HG02678 (cell line): Measurements from ENCODE around the gene MFSD8.
"Not testable (repeated sequence)": the region's sequence is repeated elsewhere in the genome, so short reads cannot be mapped to it uniquely, and the experiment has no call there.

Experiments used
- ATAC-seq: cut with Tn5 transposase; IDR thresholded peaks from one replicate; pipeline ENCODE4 v1.9.1; 2021; ENCODE audit warnings: mild to moderate bottlenecking, moderate library complexity; ENCODE audit not compliant: unreplicated experiment

Gene MFSD8

GRCh38 chr4:127936974-127937373, 28.0 kb downstream of the MFSD8 start:
- ATAC-seq: no peak

GRCh38 chr4:127931836-127932235, 33.1 kb downstream of the MFSD8 start:
- ATAC-seq: not testable (repeated sequence)

- no peak for ATAC-seq
Observed at GRCh38 chr4:127930175-127930574, 34.8 kb downstream of the MFSD8 start.

GRCh38 chr4:127925720-127926119, 39.3 kb downstream of the MFSD8 start:
- ATAC-seq: not testable (repeated sequence)

- no peak for ATAC-seq
Observed at GRCh38 chr4:127922226-127922625, 42.7 kb downstream of the MFSD8 start.

- no peak for ATAC-seq
Observed at GRCh38 chr4:127920521-127920920, 44.5 kb downstream of the MFSD8 start.

GRCh38 chr4:127917151-127917550, 47.8 kb downstream of the MFSD8 start:
- ATAC-seq: no peak

- ATAC-seq: no peak
Observed at GRCh38 chr4:127916512-127916911, 48.5 kb downstream of the MFSD8 start.

- no peak for ATAC-seq
Observed at GRCh38 chr4:127905029-127905428, 59.9 kb downstream of the MFSD8 start.

- ATAC-seq: not testable (repeated sequence)
Observed at GRCh38 chr4:127899682-127900081, 65.3 kb downstream of the MFSD8 start.

GRCh38 chr4:127896528-127896927, 68.4 kb downstream of the MFSD8 start:
- ATAC-seq: no peak

GRCh38 chr4:127896069-127896468, 68.9 kb downstream of the MFSD8 start:
- no peak for ATAC-seq

GRCh38 chr4:127889903-127890302, 75.1 kb downstream of the MFSD8 start:
- no peak for ATAC-seq

- ATAC-seq: no peak
Observed at GRCh38 chr4:127888559-127888958, 76.4 kb downstream of the MFSD8 start.

GRCh38 chr4:127881563-127881864, 83.5 kb downstream of the MFSD8 start:
- peak; percentile 40 for ATAC-seq

- ATAC-seq: peak; percentile 91
Observed at GRCh38 chr4:127880763-127881562, 84.0 kb downstream of the MFSD8 start, which contains the start of gene PLK4. PLK4 (plus strand) TSS chr4:127880893; CDS start chr4:127881135, 242 bp downstream.

- ATAC-seq: no peak
Observed at GRCh38 chr4:127875791-127876190, 89.2 kb downstream of the MFSD8 start.

- ATAC-seq: no peak
Observed at GRCh38 chr4:127870688-127871087, 94.3 kb downstream of the MFSD8 start.

GRCh38 chr4:127870281-127870680, 94.7 kb downstream of the MFSD8 start:
- ATAC-seq: no peak

GRCh38 chr4:127868196-127868595, 96.8 kb downstream of the MFSD8 start:
- ATAC-seq: no peak
